SH-SY5Y (cell line): Measurements from ENCODE around the gene ZNF823.

ENCODE experiments used
- GATA2 ChIP-seq: IDR thresholded peaks from 2 replicates; pipeline ENCODE4 v1.6.1; 2011; ENCODE audit warnings: mild to moderate bottlenecking, low read depth, low read length
- GATA3 ChIP-seq: IDR thresholded peaks from 2 replicates; pipeline ENCODE4 v1.6.1; 2011; ENCODE audit warnings: low read depth, mild to moderate bottlenecking, low read length, moderate library complexity

DNA sequence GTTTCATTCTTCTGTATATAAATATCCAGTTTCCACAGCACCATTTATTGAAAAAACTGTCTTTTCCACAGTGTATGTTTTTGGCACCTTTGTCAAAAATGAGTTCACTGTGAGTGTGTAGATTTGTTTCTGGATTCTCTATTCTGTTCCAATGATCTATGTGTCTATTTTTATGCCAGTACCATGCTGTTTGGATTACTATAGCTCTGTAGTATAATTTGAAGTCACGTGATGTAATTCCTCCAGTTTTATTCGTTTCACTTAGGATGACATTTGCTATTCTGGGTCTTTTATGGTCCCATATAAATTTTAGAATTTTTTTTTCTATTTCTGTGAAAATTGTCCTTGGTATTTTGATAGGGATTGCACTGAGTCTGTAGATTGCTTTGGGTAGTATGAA is 11.0 kb upstream of the ZNF823 start:
- TF ChIP-seq GATA2 (no peak), GATA3 (no peak)
